ENCODE data around the gene SAFB2. TPM values are rescaled to one million over a fixed set of nuclear protein-coding genes. Genes with fewer than 3 reads are reported as not detected.

SAFB2 gene
- total RNA-seq, 4 donors from 2014 or later, result 33.6 to 72.0 (median 45.2) TPM

DNA sequence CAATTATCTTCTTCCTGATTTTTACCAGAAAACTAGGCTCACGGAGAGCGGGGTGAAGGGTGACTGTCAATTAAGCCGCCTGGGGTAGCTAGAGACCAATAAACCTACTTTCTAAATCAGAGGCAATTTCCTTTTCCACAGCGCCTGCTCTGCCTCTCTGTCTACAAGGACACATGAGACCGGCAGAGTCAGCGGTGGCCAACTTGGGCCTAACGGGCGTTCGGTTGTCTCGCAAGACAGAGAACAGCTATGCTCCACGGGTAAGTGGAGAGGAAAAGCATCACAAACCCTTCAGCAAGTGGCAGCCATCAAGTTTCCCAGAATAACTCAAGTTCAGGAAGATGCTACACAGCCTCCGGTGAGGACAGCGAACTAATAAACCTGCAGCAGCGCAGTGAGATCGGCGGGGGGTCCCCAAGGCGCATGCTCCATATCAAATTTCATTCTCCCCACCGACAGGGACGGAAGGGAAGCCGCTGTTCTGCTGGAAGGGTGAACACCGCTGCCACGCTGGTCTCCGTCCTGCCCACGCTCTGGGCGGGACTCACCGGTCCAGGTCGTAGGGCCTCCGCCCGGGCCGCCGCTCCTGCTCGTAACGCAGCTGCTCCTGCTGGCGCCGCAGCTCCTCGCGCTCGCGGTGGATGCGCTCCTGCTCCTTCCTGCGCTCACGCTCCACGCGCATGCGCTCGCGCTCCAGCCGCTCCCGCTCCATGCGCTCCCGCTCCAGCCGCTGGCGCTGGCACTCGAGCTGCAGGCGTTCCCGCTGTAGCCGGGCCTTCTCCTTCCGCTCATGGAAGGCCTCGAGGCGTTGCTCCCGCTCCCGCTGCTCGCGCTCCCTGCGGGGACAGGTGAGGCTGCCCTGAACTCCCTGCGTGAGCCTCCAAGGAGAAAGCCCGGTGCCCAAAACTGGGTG is 29.0 kb downstream of the SAFB2 start:
- TF ChIP-seq CTCF (IDR thresholded peaks at IDR 0.05; ENCODE audit: low read depth), result no peak

DNA sequence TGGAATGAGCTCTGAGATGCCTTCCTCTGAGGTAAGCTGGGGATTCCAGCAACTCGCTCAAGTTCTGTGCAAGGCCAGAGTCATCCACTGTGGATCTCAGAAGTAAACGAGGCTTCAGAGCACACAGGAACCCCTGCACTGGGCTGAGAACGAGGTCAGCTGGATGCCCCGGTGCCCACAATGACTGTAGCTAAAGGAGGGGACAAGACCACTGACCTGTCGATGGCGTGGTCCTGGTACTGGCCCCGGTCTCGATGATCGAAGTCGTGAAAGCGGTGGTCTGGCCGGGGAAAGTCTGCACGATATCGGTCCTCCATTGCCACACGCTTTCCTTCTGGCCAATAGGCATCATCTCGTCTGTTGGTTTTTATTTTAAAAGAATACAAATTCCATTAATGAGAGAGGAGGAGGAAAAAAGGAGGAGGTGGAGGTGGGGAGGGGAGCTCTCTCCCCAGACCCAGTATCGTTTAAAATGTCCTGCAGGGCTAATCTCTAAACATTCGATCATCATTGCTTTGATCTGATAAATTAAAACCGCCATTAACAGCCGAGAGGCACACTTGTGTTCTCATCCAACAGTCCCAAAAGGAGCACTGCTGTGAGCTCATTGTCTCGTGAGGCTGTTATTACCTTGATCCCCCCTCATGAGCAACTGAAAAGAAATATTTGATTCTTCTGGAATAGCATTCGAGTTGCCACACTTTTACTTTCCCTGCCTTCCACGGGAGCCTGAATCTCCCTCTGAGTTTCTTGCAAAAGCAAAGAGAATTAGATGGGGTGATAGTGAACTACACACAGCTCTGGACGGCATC is 29.8 kb downstream of the SAFB2 start:
- TF ChIP-seq CTCF (IDR thresholded peaks at IDR 0.05; ENCODE audit: low read depth), result no peak

- no peak for TF ChIP-seq CTCF (IDR thresholded peaks at IDR 0.05; ENCODE audit: low read depth)
These were observed 31.1 kb downstream of the SAFB2 start for GRCh38 chr19:5591476-5591875.

DNA sequence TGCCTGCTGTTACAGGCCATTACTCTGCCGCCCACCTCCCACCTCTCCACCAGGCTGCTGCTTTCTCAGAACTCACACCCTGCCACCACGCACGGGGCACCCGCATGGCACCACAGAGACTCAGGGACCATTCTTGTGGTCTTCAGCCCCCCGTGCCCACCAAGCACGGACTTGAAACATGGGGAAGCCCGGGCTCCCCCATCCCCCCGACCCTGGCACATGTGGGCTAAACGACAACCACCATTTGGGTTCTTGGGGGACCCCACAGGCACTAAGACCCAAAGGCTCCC is 31.8 kb downstream of the SAFB2 start:
- no peak for TF ChIP-seq CTCF (IDR thresholded peaks at IDR 0.05; ENCODE audit: low read depth)

- no peak for TF ChIP-seq CTCF (IDR thresholded peaks at IDR 0.05; ENCODE audit: low read depth)
These were observed 32.3 kb downstream of the SAFB2 start for GRCh38 chr19:5590151-5590864.

DNA sequence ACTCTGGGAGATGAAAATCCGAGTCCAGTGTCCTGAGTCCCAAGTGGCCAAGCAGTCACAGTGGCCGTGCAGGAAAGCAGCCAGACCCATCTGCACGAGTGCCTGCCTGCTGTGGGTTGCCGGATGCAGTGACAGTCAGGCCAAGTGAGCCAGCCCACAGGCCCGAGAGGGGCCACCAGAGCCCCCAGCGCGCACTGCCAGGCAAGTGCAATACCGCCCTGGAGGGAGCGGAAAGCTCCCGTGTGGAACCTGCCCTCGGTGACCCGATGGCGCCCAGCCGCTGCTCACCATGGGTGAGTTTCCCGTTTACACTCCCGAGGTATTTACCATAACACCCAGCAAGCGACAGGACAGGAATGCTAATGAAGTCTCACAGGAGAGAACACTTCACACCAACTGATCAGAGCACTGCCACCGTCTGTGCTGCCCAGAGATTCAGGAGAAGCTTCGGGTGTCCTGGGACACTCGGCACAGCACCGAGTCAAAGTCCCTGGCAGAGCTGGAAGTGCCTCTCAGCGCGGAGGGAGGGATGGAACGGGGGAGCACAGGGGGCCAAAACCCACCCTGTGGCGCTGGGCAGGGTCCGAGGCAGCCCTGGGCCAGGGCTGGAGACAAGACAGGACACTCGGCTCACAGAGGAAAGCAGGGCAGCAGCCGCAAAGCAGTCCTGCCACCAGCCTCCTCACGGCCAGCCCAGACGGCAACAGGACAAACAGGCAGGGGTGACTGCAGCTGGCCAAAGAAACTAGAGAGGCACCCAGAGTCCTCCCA is 33.5 kb downstream of the SAFB2 start:
- no peak for TF ChIP-seq CTCF (IDR thresholded peaks at IDR 0.05; ENCODE audit: low read depth)

All from subcutaneous adipose tissue (tissue), 4 donors.